Activated CD4-positive, CD25-positive, alpha-beta regulatory T cell (primary cell): Measurements from ENCODE around the gene TOGARAM1.

Experiments used
- DNase-seq, 4 experiments: peaks; one replicate each; lab custom pipeline; 2025; lab: John Stamatoyannopoulos, UW

The TOGARAM1 gene

DNA sequence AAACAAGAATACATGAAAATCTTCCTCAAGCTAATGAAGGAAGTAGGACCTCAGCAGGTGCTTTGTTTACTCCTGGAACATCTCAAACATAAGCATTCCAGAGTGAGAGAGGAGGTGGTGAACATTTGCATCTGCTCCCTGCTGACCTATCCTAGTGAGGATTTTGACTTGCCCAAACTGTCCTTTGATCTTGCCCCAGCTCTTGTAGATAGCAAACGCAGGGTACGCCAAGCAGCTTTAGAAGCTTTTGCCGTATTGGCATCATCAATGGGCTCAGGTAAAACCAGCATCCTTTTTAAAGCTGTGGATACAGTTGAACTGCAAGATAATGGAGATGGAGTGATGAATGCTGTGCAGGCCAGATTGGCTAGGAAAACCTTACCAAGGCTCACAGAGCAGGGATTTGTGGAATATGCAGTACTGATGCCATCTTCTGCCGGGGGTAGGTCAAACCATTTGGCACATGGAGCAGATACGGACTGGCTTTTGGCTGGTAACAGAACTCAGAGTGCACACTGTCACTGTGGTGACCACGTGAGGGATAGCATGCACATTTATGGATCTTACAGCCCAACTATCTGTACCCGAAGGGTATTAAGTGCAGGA lies 1.9 kb downstream of the TOGARAM1 start:
- no peak for DNase-seq

DNA sequence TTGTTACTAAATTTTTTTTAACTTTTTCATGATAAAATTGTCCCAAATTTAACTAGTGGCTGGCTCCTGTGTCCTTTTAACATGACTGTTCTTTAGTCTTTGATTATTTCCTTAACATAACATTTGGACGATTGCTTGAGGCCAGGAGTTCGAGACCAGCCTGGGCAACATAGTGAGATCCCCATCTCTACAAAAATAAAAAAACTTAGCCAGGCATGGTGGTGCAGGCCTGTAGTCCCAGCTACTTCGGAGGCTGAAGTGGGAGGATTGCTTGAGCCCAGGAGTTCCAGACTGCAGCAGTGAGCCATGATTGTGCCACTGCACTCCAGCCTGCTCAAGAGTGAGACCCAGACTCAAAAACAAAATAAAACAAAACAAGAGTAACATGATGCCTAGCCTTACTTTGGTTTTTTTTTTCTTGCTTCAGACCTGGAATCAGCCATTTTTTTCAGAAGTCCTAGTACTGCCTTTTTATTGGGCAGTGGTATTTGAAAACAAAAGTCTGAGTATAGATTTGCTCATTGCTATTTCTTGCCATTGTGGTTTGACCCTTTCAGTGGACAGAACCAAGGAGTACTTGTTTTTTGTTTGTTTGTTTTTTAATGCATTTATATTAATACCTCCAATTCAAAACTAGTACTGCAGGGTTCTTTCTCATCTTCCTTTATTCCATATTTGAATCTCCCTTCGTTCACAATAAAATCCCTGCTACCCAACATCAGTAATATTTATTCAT lies 4.8 kb downstream of the TOGARAM1 start:
- no peak for DNase-seq

DNA sequence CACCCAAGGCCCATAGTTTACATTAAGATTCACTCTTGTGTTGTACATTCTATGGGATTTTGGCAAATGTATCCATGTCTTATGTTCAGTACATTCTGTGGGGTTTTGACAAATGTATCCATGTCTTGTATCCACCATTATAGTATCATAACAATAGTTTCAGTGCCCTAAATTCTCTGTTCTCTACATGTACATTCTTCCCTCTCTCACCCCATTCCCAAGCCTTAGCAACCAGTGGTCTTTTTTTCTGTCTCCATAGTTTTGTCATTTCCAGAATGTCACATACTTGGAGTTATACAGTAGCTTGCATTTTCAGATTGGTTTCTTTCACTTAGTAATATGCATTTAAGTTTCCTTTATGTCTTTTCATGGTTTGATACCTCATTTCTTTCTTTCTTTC lies 6.7 kb downstream of the TOGARAM1 start:
- no peak for DNase-seq

DNA sequence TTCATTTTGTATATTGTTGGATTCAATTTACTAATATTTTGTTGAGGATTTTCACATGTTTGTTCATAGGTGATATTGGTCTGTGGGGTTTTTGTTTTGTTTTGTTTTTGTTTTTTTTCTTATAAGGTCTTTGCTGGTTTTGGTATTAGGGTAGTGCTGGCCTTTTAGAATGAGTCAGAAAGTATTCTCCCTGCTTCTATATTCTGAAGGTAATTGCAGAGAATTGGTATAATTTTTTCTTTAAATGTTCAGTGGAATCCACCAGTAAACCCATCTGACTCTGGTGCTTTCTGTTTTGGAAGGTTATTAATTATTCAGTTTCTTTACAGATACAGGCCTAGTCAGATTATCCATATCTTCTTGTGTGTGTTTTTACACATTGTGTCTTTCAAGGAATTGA lies 8.9 kb downstream of the TOGARAM1 start:
- DNase-seq: no peak

DNA sequence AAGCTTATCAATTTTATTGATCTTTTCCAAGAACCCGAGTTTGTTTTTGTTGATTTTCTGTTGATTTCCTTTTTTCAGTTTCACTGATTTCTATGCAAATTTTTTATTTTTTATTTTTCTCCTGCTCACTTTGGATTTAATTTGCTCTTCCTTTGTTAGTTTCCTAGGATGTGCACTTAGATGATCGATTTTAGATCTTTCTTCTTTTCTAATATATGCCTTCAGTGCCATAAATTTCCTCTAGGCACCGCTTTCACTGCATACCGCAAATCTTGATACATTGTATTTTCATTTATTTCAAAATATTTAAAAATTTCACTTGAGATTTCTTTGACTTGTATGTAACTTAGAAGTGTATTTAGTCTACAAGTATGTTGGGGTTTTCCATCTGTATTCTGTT lies 9.5 kb downstream of the TOGARAM1 start:
- DNase-seq: no peak

DNA sequence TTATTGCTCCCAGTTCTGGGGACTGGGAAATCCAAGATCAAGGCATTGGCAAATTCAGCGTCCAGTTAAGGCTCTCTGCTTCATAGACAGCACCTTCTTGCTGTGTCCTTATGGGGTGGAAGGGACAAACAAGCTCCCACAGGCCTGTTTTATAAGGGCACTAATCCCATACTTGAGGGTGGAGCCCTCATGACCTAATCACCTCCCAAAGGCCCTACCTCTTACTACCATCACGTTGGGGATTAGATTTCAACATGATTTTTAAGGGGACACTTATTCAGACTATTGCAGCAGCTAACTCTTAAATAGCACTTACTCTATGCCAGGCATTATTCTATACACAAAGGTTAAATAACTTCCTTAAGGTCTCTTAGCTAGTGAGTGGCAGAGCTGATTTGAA lies 17.3 kb downstream of the TOGARAM1 start:
- DNase-seq: no peak

DNA sequence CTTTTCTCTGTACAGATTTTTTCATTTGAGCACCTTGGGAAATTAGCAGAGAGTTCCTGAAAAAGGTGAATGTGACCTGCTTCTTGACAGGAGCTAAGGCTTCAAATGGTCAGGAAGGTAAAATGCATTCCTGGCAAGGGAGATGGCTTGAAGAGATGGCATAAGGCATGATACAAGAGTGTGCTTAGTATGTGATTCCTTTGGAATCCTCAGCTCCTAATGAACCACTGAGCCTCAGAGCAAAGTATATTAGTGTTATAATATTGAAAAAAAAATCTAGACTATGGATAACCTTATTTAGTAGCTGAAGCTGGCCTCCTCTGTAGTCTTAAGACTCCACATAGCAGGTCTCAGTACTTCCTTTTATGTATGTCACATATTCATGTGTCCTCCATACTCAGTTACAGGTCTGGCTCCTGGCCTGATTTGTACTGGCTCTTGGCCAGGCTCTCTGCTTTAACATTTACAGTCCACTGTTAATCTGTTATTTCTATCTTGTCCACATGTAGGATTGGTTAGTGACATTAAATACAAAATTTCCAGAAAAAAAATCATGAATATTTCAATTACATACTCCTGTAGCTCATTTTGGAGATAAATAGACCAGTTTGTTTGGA lies 17.9 kb downstream of the TOGARAM1 start:
- DNase-seq: no peak

DNA sequence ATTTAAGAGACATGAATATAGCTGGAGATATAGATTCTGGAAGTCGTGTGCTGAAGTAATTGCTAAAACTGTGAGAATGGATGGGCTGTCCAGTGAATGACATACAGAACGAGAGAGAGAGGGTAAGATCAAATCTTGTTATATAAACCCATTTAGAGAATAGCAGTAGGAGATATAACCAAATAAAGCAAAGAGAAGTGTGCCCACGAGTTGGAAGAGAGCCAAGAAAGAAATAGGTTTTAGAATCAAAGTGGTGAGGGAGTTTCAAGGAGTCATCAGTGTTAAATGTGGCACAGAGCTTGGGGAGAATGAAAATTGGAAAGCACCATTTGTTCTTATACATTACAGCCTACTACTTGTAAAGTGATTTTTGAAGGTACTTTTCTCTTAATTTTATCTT lies 19.2 kb downstream of the TOGARAM1 start:
- no peak for DNase-seq

DNA sequence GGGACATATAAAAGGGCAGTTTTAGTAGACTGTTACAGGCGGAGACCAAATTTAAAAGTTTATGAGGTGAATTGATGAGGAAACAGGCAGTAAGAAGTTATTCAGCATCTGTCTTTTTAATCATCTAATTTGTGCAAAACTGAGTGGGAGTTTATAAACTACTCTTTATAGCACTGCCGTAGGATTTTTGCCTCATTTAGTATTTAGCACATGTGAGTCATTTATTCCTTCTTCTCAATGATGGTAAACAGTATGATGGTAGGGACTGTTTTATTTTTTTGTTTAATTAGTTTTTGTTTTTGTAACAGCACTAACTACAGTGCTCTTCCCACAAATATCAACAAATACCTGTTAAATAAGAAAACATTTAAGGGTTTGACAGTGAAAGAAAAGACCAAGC lies 20.6 kb downstream of the TOGARAM1 start:
- no peak for DNase-seq

DNA sequence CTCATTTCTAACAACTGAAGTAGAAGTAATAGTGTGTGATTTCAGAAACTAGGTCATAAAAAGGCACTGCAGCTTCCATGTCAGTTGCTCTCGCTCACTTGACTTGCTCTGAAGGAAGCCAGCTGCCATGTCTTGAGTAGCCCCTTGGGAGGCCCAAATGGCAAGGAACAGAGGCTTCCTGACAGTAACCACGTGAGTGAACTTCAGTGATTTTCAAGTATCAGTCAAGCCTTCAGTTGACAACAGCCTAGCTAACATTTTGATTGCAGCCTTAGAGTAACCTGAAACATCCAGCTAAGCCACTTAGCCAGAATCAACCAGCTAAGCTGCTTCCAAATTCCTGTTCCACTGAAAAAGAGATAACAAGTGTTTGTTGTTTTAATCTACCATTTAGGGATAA lies 26.7 kb downstream of the TOGARAM1 start:
- no peak for DNase-seq

DNA sequence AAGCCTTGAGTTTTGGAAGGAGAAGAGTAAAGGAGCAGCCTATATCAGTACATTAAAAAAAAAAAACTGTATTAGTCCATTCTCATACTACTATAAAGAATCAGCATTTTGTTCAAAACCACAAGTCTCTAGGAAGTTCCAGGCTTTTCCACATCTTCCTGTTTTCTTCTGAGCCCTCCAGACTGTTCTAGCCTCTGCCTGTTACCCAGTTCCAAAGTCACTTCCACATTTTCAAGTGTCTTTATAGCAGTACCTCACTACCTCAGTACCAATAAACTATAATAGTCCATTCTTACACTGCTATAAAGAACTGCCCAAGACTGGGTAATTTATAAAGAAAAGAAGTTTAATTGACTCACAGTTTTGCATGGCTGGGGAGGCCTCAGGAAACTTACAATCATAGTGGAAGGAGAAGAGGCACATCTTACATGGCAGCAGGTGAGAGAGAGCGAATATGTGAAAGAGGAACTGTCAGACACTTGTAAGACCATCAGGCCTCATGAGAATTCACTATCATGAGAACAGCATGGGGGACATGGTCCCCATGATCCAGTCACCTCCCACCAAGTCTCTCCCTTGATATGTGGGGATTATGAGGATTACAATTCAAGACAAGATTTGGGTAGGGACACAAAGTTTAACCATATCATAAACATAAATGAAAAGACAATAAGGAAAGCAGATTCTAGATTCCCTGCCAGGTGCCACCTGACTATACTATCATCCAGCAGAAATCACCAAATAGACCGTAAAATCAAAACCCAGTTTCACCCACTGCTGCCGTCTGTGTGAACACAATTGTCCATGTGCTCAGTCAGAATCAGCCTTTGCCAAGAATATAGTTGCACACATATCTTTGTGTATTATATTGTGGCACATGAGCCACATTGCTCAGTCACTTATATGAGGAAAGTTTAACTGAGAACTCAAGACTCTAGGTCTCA lies 27.8 kb downstream of the TOGARAM1 start:
- DNase-seq: no peak

DNA sequence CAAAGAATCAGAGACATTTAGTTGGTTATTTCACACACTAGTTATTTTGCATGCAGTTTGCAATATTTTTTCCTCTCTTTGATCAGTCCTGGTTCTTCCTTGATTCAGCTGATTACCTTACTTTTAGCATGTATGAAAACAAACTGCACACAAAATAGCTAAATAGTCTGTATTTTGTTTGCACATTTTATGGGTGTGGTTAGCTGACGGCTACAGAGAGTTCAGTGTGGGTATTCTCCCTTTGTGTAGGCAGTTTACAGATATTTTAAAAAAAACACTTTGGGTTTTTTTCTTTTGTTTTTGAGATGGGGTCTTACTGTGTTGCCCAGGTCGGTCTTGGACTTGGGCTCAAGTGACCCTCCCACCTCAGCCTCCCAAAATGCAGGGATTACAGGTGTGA lies 28.5 kb downstream of the TOGARAM1 start:
- no peak for DNase-seq

DNA sequence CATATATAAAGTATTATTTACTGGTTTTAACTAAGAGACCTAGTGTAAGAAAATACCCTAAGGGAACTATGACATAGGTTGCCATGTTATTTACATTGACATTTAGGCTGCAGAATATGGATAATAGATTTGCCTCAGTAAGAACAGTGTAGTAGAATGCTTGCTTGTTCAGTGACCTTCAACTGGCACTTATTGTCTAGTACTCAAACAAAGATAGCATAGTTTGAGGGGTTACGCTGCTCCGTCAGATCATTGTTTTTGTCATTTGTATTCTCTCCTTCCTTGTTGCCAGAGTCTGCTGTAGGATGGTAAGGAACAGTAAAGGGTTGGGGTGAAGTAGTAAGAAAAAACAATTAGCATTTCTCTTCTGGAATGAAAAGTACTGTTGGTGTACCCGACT lies 33.2 kb downstream of the TOGARAM1 start:
- DNase-seq: no peak

DNA sequence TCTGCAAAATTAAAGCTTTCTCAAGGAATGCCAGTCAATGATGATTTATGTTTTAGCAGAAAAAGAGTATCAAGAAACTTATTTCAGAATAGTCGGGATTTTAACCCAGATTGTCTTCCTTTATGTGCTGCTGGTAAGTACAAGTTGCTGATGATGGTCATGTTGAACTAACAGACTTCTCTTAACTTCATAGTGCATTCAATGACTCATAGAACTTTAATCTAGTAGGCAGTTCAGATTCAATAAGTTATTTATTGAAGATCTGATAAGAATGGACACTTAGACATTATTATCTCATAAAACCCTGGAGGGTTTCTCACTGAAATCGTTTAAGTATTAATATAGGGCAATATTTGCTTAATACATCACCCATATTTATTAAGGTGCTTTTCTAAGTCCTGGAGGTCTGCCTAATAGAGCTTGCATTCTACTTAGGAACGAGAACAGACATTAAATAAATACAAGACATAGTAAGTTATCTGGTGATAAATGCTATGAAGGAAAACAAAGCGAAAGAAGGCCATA lies 33.8 kb downstream of the TOGARAM1 start:
- DNase-seq: no peak

DNA sequence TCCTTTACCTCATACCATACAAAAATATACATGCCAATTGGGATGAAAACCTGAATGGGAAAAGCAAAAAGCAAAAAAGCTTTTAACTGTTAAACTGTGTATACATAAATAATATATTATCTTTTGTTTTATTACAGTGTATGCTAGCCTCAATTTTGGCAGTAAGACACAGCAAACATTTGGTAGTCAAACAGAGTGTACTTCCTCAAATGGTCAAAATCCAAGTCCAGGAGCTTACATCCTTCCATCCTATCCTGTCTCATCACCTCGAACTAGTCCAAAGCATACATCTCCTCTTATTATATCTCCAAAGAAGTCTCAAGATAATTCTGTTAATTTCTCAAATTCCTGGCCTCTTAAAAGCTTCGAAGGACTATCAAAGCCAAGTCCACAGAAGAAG lies 41.9 kb downstream of the TOGARAM1 start:
- no peak for DNase-seq

DNA sequence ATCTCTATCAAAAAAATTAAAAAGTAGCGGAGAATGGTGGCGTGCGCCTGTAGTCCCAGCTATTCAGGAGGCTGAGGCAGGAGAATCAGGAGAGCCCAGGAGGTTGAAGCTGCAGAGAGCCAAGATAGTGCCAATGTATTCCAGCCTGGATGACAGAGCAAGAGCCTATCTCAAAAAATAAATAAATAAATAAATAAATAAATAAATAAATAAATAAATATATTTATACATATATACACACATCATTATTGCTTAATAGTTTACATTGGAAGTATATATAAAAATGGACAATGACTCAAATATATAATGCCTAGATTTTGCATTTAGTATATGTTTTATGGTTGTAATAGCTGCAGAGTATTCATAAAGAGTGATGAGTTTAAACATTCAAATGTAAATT lies 53.1 kb downstream of the TOGARAM1 start:
- no peak for DNase-seq

DNA sequence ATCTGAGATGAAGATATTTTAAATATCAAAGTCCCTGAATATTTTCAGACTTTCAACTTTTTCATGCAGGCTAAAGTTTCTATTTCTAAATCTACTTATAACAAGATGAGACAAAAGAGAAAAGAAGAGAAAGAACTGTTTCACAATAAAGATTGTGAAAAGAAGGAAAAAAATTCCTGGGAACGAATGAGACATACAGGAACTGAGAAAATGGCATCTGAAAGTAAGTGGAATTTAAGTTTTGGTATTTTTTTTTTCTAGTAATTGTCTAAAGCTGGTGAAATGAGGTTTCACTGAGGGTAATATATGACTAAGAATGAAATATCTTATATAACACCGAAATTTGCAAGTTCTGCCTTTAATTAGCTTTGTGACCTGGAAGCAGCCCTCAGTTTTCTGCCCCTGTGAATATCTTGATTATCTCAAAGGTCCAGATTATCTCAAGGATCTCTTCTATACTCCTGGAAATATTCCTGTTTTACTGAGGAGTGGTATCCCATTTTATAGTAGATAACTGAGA lies 66.2 kb downstream of the TOGARAM1 start:
- no peak for DNase-seq

DNA sequence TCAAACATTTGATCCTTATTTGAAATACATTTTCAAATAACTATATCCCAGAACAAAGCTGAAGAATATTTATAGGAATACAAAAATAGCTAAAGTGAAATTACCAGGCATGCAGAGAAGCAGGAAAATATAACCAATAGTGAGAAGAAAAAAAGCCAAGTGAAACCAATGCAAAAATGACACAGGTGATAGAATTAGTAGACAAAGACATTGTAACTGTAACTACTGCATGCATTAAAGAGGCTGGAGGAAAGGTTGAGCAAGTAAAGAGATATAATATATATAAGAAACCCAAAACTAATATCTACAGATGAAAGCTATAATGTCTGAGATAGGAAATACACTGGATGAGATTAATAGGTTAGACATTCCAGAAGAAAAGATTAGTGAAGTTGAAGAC lies 72.7 kb downstream of the TOGARAM1 start:
- no peak for DNase-seq

DNA sequence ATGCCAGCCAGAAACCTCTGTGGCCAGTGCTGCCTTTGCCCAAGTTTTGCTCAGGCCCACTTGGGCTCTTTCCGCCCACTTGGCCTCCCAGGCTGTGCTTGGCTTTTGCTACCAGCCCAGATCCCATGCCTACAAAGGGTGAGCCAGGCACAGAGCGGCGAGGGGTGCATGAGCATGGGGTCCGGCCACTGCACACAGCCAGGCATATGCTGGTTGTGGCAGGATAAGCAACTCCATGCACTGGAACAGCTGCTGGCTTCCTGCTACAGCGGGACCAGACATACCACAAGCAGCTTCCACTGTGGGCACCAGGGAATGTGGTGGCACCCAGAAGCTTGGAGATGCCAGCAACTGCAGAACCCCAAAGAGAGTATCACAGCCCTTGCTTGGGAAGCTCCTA lies 76.3 kb downstream of the TOGARAM1 start:
- DNase-seq: no peak

DNA sequence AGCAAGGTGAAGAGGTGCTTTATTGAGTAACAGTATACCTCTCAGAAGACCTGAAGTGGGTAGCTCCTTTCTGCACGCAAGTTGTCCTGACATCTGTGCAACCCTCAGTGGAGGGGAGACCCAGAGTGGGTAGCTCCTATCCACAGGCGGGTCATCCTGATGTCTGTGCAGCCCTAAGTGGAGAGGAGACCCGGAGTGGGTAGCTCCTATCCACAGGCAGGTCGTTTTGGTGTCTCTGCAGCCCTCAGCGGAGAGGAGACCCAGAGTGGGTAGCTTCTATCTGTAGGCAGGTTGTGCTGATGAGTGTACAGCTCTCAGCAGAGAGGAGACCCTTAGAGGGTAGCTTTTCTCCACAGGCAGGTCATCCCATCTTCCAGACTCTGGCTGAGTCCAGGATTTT lies 76.9 kb downstream of the TOGARAM1 start:
- DNase-seq: no peak

DNA sequence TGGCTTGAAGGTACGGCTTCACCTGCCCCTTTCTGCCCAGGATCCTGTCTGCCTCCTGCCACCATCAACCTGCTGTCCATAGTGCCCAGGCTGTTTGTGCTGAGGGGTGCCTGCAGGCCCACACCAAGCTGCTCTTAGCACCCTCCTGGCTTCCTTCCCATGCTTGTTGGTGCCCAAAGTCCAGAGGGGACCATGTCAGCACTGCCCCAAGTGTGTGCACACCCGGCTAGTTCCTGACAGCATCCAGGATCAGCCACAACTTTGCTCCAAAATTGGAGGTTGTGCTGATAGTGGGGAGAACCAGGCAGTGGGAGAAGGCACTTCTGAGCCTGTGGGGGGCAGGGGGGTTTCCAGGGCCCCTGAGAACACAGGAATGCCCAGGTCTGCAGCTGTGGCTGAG lies 77.4 kb downstream of the TOGARAM1 start:
- DNase-seq: no peak

DNA sequence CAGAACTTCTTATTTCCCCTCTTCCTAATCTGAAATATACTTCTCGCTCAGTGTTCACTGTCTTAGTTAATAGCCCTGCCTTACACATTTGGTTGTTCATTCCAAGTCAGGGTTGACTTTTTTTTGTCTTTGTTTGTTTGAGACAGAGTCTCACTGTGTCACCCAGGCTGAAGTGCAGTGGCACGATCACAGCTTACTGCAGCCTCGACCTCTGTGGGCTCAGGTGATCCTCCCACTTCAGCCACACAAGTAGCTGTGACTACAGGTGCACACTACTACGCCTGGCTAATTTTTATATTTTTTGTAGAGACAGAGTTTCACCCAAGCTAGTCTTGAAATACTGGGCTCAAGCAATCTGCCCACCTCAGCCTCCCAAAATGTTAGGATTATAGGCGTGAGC lies 79.7 kb downstream of the TOGARAM1 start:
- no peak for DNase-seq
